SK-N-DZ (cell line): ENCODE data around the gene TBC1D22A.
"Not testable (repeated sequence)": the region's sequence is repeated elsewhere in the genome, so short reads cannot be mapped to it uniquely, and the experiment has no call there.

Source experiments
- DNase-seq: peaks from one replicate; pipeline ENCODE4 v3.0.0-alpha.2; 2015; ENCODE audit warnings: low spot score

The TBC1D22A gene

GRCh38 chr22:46969961-46970360 lies 207.5 kb downstream of the TBC1D22A start:
- DNase-seq = no peak

GRCh38 chr22:46970411-46971098 lies 208.1 kb downstream of the TBC1D22A start:
- DNase-seq = no peak

GRCh38 chr22:46971099-46971763 lies 208.8 kb downstream of the TBC1D22A start:
- peak; percentile 42 for DNase-seq

GRCh38 chr22:46971764-46972125 lies 209.3 kb downstream of the TBC1D22A start:
- DNase-seq = no peak

GRCh38 chr22:46972256-46972655 lies 209.8 kb downstream of the TBC1D22A start:
- no peak for DNase-seq

GRCh38 chr22:46972901-46973831 lies 210.7 kb downstream of the TBC1D22A start:
- peak; percentile 38 for DNase-seq

- no peak for DNase-seq
These were observed 211.6 kb downstream of the TBC1D22A start for GRCh38 chr22:46974077-46974476.

- no peak for DNase-seq
These were observed 212.5 kb downstream of the TBC1D22A start for GRCh38 chr22:46974631-46975585.

- no peak for DNase-seq
These were observed 213.7 kb downstream of the TBC1D22A start for GRCh38 chr22:46976143-46976542.

- DNase-seq = no peak
These were observed 214.1 kb downstream of the TBC1D22A start for GRCh38 chr22:46976598-46976997.

- no peak for DNase-seq
These were observed 215.3 kb downstream of the TBC1D22A start for GRCh38 chr22:46977656-46978343.

GRCh38 chr22:46978668-46979067 lies 216.2 kb downstream of the TBC1D22A start:
- not testable (repeated sequence) for DNase-seq

GRCh38 chr22:46979506-46979905 lies 217.1 kb downstream of the TBC1D22A start:
- no peak for DNase-seq

GRCh38 chr22:46980392-46980791 lies 217.9 kb downstream of the TBC1D22A start:
- no peak for DNase-seq

GRCh38 chr22:46982635-46983034 lies 220.2 kb downstream of the TBC1D22A start:
- DNase-seq = no peak

- no peak for DNase-seq
These were observed 220.6 kb downstream of the TBC1D22A start for GRCh38 chr22:46983046-46983445.

GRCh38 chr22:46984751-46985506 lies 222.5 kb downstream of the TBC1D22A start:
- no peak for DNase-seq

GRCh38 chr22:46985507-46985882 lies 223.0 kb downstream of the TBC1D22A start:
- no peak for DNase-seq

- DNase-seq = no peak
These were observed 224.3 kb downstream of the TBC1D22A start for GRCh38 chr22:46986788-46987187.
